Measurements from ENCODE around the gene ENOSF1. TPM values are rescaled to one million over a fixed set of nuclear protein-coding genes. Genes with fewer than 3 reads are reported as not detected.

The ENOSF1 gene
- total and polyA plus RNA-seq, 2 donors (not counting 1 experiment from before 2014, with no cell fraction given), result 8.0 to 34.8 TPM

GRCh38 chr18:658947-659533 is 53.4 kb downstream of the ENOSF1 start:
- CTCF ChIA-PET, result interaction anchor here (0.6 kb wide), 1 partner anchor 9 kb away, joined by 3 read pairs; no protein-coding TSS in a partner anchor
- Mint-ChIP-seq H3K27ac (no peak overlapping the region), H3K4me3 (peak overlapping the region; percentile 85), H3K27me3 (peaks cover 23% of the 10 kb centered on the region), H3K4me1 (peaks cover 15% of the 10 kb centered on the region), H3K9me3 (ENCODE audit: insufficient read depth) (no peaks in the 10 kb centered on the region)
- Histone ChIP-seq H3K4me2 (replicated peaks; ENCODE audit: low read depth, low read length, poor library complexity, severe bottlenecking) (peak overlapping the region; percentile 87), H4K20me1 (ENCODE audit: control insufficient read depth, insufficient read depth, low read length, poor library complexity, severe bottlenecking) (no peaks in the 10 kb centered on the region), H2AFZ (ENCODE audit: insufficient read depth, low read depth, low read length, poor library complexity, severe bottlenecking) (peak overlapping the region; percentile 79), H3K36me3 (replicated peaks in 1 of 2; ENCODE audit: control extremely low read depth in 1 of 2, control insufficient read depth in 1 of 2, extremely low read depth in 1 of 2, insufficient read depth in 2 of 2, low read length in 1 of 2) (no peaks in the 10 kb centered on the region), H3K9me3 (ENCODE audit: control extremely low read depth in 1 of 3, control insufficient read depth in 2 of 3, insufficient read depth in 1 of 3, low read length in 2 of 3) (no peaks in the 10 kb centered on the region), H3K27me3 (replicated peaks in 1 of 4; ENCODE audit: control extremely low read depth in 1 of 4, control insufficient read depth in 3 of 4, insufficient read depth in 4 of 4, low read length in 3 of 4) (peaks cover 0 to 29% (median 2%) of the 10 kb centered on the region in 4 experiments), H3K9ac (ENCODE audit: low read length) (peak overlapping the region; percentile 68), H3K4me1 (ENCODE audit: control insufficient read depth in 2 of 2, insufficient read depth in 2 of 2, low read length in 2 of 2) (peaks cover 4 to 13% of the 10 kb centered on the region in 2 donors), H3K4me3 (ENCODE audit: control extremely low read depth in 1 of 5, extremely low read depth in 1 of 5, insufficient read depth in 1 of 5, low read depth in 2 of 5, low read length in 4 of 5) (peak overlapping the region in 2 of 5 experiments; percentile 66 to 73), H3K79me2 (ENCODE audit: control insufficient read depth, insufficient read depth, low read length) (no peaks in the 10 kb centered on the region), H3K27ac (ENCODE audit: low read length in 2 of 2) (no peak overlapping the region)
- WGBS (ENCODE audit: insufficient coverage), result 94% methylated on average over 9 of the region's 10 CpGs
- DNase-seq (no peak), ATAC-seq (ENCODE audit: low read depth) (no peak)
- TF ChIP-seq EZH2 (IDR thresholded peaks at IDR 0.05; ENCODE audit: borderline replicate concordance, insufficient read depth, low read depth, low read length, poor library complexity, severe bottlenecking), result no peak
- intact Hi-C loops (cut with micrococcal nuclease), result no loop called here
- POLR2A ChIA-PET, result no interaction called here

GRCh38 chr18:658001-658946 is 54.2 kb downstream of the ENOSF1 start:
- 1% methylated on average over 59 of the region's 72 CpGs for WGBS (ENCODE audit: insufficient coverage)
- intact Hi-C loops (cut with micrococcal nuclease), result no loop called here
- Histone ChIP-seq H3K4me2 (replicated peaks; ENCODE audit: low read depth, low read length, poor library complexity, severe bottlenecking) (peak overlapping the region; percentile 87), H3K27ac (ENCODE audit: low read length in 2 of 2) (no peak overlapping the region), H3K79me2 (ENCODE audit: control insufficient read depth, insufficient read depth, low read length) (no peaks in the 10 kb centered on the region), H3K4me1 (ENCODE audit: control insufficient read depth in 2 of 2, insufficient read depth in 2 of 2, low read length in 2 of 2) (peaks cover 4 to 13% of the 10 kb centered on the region in 2 donors), H3K9me3 (ENCODE audit: control extremely low read depth in 1 of 3, control insufficient read depth in 2 of 3, insufficient read depth in 1 of 3, low read length in 2 of 3) (no peaks in the 10 kb centered on the region), H3K9ac (ENCODE audit: low read length) (peak overlapping the region; percentile 68), H2AFZ (ENCODE audit: insufficient read depth, low read depth, low read length, poor library complexity, severe bottlenecking) (peak overlapping the region; percentile 79), H3K4me3 (ENCODE audit: control extremely low read depth in 1 of 5, extremely low read depth in 1 of 5, insufficient read depth in 1 of 5, low read depth in 2 of 5, low read length in 4 of 5) (peak overlapping the region; percentile 1 to 73 (median 58)), H3K27me3 (replicated peaks in 1 of 4; ENCODE audit: control extremely low read depth in 1 of 4, control insufficient read depth in 3 of 4, insufficient read depth in 4 of 4, low read length in 3 of 4) (peaks cover 0 to 29% (median 2%) of the 10 kb centered on the region in 4 experiments), H4K20me1 (ENCODE audit: control insufficient read depth, insufficient read depth, low read length, poor library complexity, severe bottlenecking) (no peaks in the 10 kb centered on the region), H3K36me3 (replicated peaks in 1 of 2; ENCODE audit: control extremely low read depth in 1 of 2, control insufficient read depth in 1 of 2, extremely low read depth in 1 of 2, insufficient read depth in 2 of 2, low read length in 1 of 2) (no peaks in the 10 kb centered on the region)
- peak; percentile 49 for DNase-seq
- Mint-ChIP-seq H3K27me3 (peaks cover 28% of the 10 kb centered on the region), H3K9me3 (ENCODE audit: insufficient read depth) (no peaks in the 10 kb centered on the region), H3K4me3 (peak overlapping the region; percentile 85), H3K4me1 (peaks cover 15% of the 10 kb centered on the region), H3K27ac (no peak overlapping the region)
- TF ChIP-seq EZH2 (IDR thresholded peaks at IDR 0.05; ENCODE audit: borderline replicate concordance, insufficient read depth, low read depth, low read length, poor library complexity, severe bottlenecking), result no peak
- no peak for TF ChIP-seq CTCF (IDR thresholded peaks at IDR 0.05)
- ATAC-seq (ENCODE audit: low read depth), result peak; percentile 57
- ChIA-PET CTCF (interaction anchor here (0.6 kb wide), 1 partner anchor 9 kb away, joined by 3 read pairs; no protein-coding TSS in a partner anchor), POLR2A (interaction anchor here (0.5 to 0.6 kb wide), 2 partner anchors 9 to 500 kb away, joined by 3 to 5 read pairs; partner anchors contain the start of gene USP14)
